ENCODE results near the gene RPRD1B. TPM values are rescaled to one million over a fixed set of nuclear protein-coding genes. Genes with fewer than 3 reads are reported as not detected.

The RPRD1B gene
- total and polyA plus RNA-seq, 2 experiments from 2014 or later: 7.3 to 24.3 TPM

DNA sequence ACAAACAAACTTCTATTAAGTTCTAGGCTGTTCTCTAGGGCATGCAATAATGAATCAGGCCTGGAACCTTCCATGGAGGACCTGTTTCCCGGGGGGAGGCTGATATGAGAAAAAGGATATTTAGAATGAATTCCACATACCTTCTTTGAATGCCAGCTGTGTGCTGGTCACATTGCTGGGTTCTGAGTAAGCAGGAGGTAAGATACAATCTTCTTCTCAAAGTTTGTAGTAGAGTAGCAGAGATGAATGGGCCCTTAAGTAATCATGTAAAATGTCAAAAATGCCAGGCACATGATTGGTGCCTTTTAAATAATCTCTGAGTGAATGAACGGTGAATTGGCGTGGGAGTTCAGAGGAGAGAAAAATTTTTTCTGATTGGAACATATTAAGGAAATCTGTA, 84.1 kb downstream of the RPRD1B start:
- peaks cover 4% of the 10 kb centered on the region for H3K27me3 Mint-ChIP-seq (ENCODE audit: insufficient read depth, low read depth, poor library complexity)
- no peaks in the 10 kb centered on the region for H3K27me3 ChIP-seq (ENCODE audit: insufficient read depth)
- no peak overlapping the region for H3K4me3 Mint-ChIP-seq
- H3K36me3 ChIP-seq (ENCODE audit: insufficient read depth): no peaks in the 10 kb centered on the region
- no peaks in the 10 kb centered on the region for H3K79me2 ChIP-seq (replicated peaks; ENCODE audit: insufficient read depth)
- no peaks in the 10 kb centered on the region for H3K36me3 Mint-ChIP-seq (ENCODE audit: low read depth)
- no peak overlapping the region for H3K4me2 ChIP-seq
- H3K9me3 Mint-ChIP-seq: no peaks in the 10 kb centered on the region
- DNase-seq (ENCODE audit: low spot score) (no peak), ATAC-seq (no peak)
- peaks cover 5% of the 10 kb centered on the region; the same call in 1 of the 3 replicates for H3K4me1 Mint-ChIP-seq
- no peak overlapping the region for H3K27ac Mint-ChIP-seq
- no peaks in the 10 kb centered on the region for H3F3A ChIP-seq (replicated peaks; ENCODE audit: low read depth)
- TF ChIP-seq ZNF114 (CRISPR knock-in tag; IDR thresholded peaks at IDR 0.05) (no peak), ZNF331 (CRISPR knock-in tag; IDR thresholded peaks at IDR 0.05; ENCODE audit: low read depth) (no peak)
- TF ChIP-seq, protein P1, sequence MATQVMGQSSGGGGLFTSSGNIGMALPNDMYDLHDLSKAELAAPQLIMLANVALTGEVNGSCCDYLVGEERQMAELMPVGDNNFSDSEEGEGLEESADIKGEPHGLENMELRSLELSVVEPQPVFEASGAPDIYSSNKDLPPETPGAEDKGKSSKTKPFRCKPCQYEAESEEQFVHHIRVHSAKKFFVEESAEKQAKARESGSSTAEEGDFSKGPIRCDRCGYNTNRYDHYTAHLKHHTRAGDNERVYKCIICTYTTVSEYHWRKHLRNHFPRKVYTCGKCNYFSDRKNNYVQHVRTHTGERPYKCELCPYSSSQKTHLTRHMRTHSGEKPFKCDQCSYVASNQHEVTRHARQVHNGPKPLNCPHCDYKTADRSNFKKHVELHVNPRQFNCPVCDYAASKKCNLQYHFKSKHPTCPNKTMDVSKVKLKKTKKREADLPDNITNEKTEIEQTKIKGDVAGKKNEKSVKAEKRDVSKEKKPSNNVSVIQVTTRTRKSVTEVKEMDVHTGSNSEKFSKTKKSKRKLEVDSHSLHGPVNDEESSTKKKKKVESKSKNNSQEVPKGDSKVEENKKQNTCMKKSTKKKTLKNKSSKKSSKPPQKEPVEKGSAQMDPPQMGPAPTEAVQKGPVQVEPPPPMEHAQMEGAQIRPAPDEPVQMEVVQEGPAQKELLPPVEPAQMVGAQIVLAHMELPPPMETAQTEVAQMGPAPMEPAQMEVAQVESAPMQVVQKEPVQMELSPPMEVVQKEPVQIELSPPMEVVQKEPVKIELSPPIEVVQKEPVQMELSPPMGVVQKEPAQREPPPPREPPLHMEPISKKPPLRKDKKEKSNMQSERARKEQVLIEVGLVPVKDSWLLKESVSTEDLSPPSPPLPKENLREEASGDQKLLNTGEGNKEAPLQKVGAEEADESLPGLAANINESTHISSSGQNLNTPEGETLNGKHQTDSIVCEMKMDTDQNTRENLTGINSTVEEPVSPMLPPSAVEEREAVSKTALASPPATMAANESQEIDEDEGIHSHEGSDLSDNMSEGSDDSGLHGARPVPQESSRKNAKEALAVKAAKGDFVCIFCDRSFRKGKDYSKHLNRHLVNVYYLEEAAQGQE (IDR thresholded peaks at IDR 0.05; ENCODE audit: unreplicated experiment): no peak
- TF ChIP-seq, protein P2, sequence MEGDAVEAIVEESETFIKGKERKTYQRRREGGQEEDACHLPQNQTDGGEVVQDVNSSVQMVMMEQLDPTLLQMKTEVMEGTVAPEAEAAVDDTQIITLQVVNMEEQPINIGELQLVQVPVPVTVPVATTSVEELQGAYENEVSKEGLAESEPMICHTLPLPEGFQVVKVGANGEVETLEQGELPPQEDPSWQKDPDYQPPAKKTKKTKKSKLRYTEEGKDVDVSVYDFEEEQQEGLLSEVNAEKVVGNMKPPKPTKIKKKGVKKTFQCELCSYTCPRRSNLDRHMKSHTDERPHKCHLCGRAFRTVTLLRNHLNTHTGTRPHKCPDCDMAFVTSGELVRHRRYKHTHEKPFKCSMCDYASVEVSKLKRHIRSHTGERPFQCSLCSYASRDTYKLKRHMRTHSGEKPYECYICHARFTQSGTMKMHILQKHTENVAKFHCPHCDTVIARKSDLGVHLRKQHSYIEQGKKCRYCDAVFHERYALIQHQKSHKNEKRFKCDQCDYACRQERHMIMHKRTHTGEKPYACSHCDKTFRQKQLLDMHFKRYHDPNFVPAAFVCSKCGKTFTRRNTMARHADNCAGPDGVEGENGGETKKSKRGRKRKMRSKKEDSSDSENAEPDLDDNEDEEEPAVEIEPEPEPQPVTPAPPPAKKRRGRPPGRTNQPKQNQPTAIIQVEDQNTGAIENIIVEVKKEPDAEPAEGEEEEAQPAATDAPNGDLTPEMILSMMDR (conservative IDR thresholded peaks at IDR 0.05; ENCODE audit: low read depth in 2 of 2): no peak
- TF ChIP-seq, protein P3, sequence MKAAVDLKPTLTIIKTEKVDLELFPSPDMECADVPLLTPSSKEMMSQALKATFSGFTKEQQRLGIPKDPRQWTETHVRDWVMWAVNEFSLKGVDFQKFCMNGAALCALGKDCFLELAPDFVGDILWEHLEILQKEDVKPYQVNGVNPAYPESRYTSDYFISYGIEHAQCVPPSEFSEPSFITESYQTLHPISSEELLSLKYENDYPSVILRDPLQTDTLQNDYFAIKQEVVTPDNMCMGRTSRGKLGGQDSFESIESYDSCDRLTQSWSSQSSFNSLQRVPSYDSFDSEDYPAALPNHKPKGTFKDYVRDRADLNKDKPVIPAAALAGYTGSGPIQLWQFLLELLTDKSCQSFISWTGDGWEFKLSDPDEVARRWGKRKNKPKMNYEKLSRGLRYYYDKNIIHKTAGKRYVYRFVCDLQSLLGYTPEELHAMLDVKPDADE (IDR thresholded peaks at IDR 0.05): no peak
- H3K4me3 ChIP-seq: no peak overlapping the region
- no peaks in the 10 kb centered on the region for H3K4me1 ChIP-seq (ENCODE audit: insufficient read depth)
- H2AFZ ChIP-seq: no peak overlapping the region
- no peak overlapping the region for H3K27ac ChIP-seq (ENCODE audit: low read depth)
- no peaks in the 10 kb centered on the region for H4K20me1 ChIP-seq (replicated peaks; ENCODE audit: insufficient read depth)
- H3K9me2 ChIP-seq (ENCODE audit: insufficient read depth): no peaks in the 10 kb centered on the region

DNA sequence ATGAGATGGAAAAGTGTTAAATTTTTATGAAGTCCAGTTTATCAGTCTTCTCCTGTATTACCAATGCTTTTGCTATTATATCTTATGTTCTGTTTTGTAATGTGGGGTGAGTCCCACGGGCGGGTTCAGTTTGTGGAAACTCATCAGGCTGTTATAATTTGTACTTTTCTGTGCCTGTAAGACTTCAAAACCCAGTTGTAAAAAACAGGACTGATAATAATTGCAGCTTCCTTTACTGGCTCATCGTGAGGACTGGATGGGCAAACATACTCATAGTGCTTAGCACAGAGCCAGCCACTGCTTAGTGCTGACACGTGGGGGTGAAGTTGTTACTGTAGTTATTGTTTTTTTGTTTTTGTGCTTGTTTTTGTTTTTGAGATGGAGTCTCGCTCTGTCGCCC, 85.9 kb downstream of the RPRD1B start:
- Histone ChIP-seq H3K27me3 (ENCODE audit: insufficient read depth) (no peaks in the 10 kb centered on the region), H3K79me2 (replicated peaks; ENCODE audit: insufficient read depth) (no peaks in the 10 kb centered on the region), H3K4me1 (ENCODE audit: insufficient read depth) (no peaks in the 10 kb centered on the region), H3K4me3 (no peak overlapping the region), H3K9me2 (ENCODE audit: insufficient read depth) (no peaks in the 10 kb centered on the region), H3K4me2 (no peak overlapping the region), H3F3A (replicated peaks; ENCODE audit: low read depth) (0 out of 2 replicates have a peak, but pooled peaks cover 2% of the 10 kb centered on the region), H2AFZ (no peak overlapping the region), H3K27ac (ENCODE audit: low read depth) (no peak overlapping the region), H3K36me3 (ENCODE audit: insufficient read depth) (no peaks in the 10 kb centered on the region), H4K20me1 (replicated peaks; ENCODE audit: insufficient read depth) (no peaks in the 10 kb centered on the region)
- Mint-ChIP-seq H3K4me3 (no peak overlapping the region), H3K27ac (no peak overlapping the region), H3K36me3 (ENCODE audit: low read depth) (no peaks in the 10 kb centered on the region), H3K9me3 (no peaks in the 10 kb centered on the region), H3K27me3 (ENCODE audit: insufficient read depth, low read depth, poor library complexity) (peaks cover 5% of the 10 kb centered on the region), H3K4me1 (peaks cover 6% of the 10 kb centered on the region; the same call in 2 of the 3 replicates)
- ATAC-seq (no peak), DNase-seq (ENCODE audit: low spot score) (no peak)
- TF ChIP-seq, protein P1 (IDR thresholded peaks at IDR 0.05; ENCODE audit: unreplicated experiment): no peak
- TF ChIP-seq EZH2phosphoT487 (IDR thresholded peaks at IDR 0.05; ENCODE audit: unreplicated experiment) (no peak), NANOG (IDR thresholded peaks at IDR 0.05; ENCODE audit: borderline replicate concordance) (no peak), JUNB (IDR thresholded peaks at IDR 0.05; ENCODE audit: unreplicated experiment) (no peak), STAT1 (IDR thresholded peaks at IDR 0.05; ENCODE audit: unreplicated experiment) (no peak), CREB1 (CRISPR knock-in tag; IDR thresholded peaks at IDR 0.05; ENCODE audit: low read depth) (no peak)
- TF ChIP-seq, protein P2 (conservative IDR thresholded peaks at IDR 0.05; ENCODE audit: low read depth in 2 of 2): no peak
